ENCODE measurements around the gene OSMR. TPM values are rescaled to one million over a fixed set of nuclear protein-coding genes. Genes with fewer than 3 reads are reported as not detected.

OSMR gene
- total RNA-seq, 1 experiment from 2014 or later = 1.6 TPM

- Mint-ChIP-seq H3K27me3 (ENCODE audit: low read depth) (no peaks in the 10 kb centered on the region), H3K4me3 (no peak overlapping the region), H3K36me3 (ENCODE audit: insufficient read depth in 1 of 3, low read depth in 3 of 3) (peaks cover 0 to 5% (median 5%) of the 10 kb centered on the region in 3 experiments; a peak in 4 of 7 replicates), H3K9me3 (peaks cover 12 to 15% of the 10 kb centered on the region in 2 experiments; a peak in 4 of 5 replicates), H3K27ac (peak overlapping the region in 1 of 3 experiments; percentile 33; a peak in 1 of 7 replicates), H3K4me1 (peaks cover 2 to 13% of the 10 kb centered on the region in 2 experiments; a peak in 2 of 4 replicates)
- no peaks in the 10 kb centered on the region for H3K79me1 ChIP-seq (ENCODE audit: insufficient read depth, low read depth, low read length, poor library complexity, severe bottlenecking)
- H4K20me1 ChIP-seq (ENCODE audit: control insufficient read depth, insufficient read depth, insufficient read length) = no peaks in the 10 kb centered on the region
- no peak overlapping the region for H3K23ac ChIP-seq (ENCODE audit: insufficient read length, low read depth, low read length)
- H2BK12ac ChIP-seq (ENCODE audit: insufficient read length, low read depth, low read length) = no peak overlapping the region
- H2BK5ac ChIP-seq (ENCODE audit: insufficient read length, low read length) = no peak overlapping the region
- H3K9ac ChIP-seq (ENCODE audit: extremely low read depth, insufficient read length, low read length) = no peak overlapping the region
- no peak overlapping the region for H2BK20ac ChIP-seq (ENCODE audit: low read depth, low read length, poor library complexity, severe bottlenecking)
- no peak overlapping the region for H2AK5ac ChIP-seq (ENCODE audit: insufficient read length, low read length)
- H3K27me3 ChIP-seq (ENCODE audit: insufficient read depth, low read length) = no peaks in the 10 kb centered on the region
- no peak overlapping the region for H3T11ph ChIP-seq (ENCODE audit: low read length)
- H3K79me2 ChIP-seq (ENCODE audit: insufficient read depth, low read length) = no peaks in the 10 kb centered on the region
- H3K14ac ChIP-seq (ENCODE audit: insufficient read depth, low read length) = no peak overlapping the region
- H3K18ac ChIP-seq (ENCODE audit: insufficient read length, low read depth, low read length) = no peak overlapping the region
- TF ChIP-seq CTCF (conservative IDR thresholded peaks at IDR 0.05) = no peak
- H3K4me1 ChIP-seq (ENCODE audit: insufficient read depth, low read length) = no peaks in the 10 kb centered on the region
- no CpG with 5 or more reads among the region's 3 CpGs for WGBS (ENCODE audit: extremely low coverage, insufficient read length, low lambda C conversion rate)
- no peaks in the 10 kb centered on the region for H3K23me2 ChIP-seq (ENCODE audit: insufficient read length, low read depth, low read length, poor library complexity, severe bottlenecking)
- no peak overlapping the region for H2BK120ac ChIP-seq (ENCODE audit: low read depth, low read length, poor library complexity, severe bottlenecking)
- H4K5ac ChIP-seq (ENCODE audit: insufficient read length, low read depth, low read length) = no peak overlapping the region
- H3K4me2 ChIP-seq (ENCODE audit: insufficient read depth, insufficient read length, low read length) = no peak overlapping the region
- H2BK15ac ChIP-seq (ENCODE audit: low read depth, low read length) = no peak overlapping the region
- H3K4ac ChIP-seq (ENCODE audit: low read depth, low read length) = no peak overlapping the region
- no peak for DNase-seq
- no peak overlapping the region for H4K91ac ChIP-seq (ENCODE audit: insufficient read length, low read depth, low read length)
- H3K56ac ChIP-seq (ENCODE audit: insufficient read length, low read depth, low read length) = no peak overlapping the region
- H3K9me3 ChIP-seq (ENCODE audit: control insufficient read depth, low read depth, low read length) = no peaks in the 10 kb centered on the region
- no peak overlapping the region for H4K8ac ChIP-seq (replicated peaks; ENCODE audit: insufficient read length, low read depth, low read length)
- no peak overlapping the region for H2AFZ ChIP-seq (ENCODE audit: low read length)
- H3K27ac ChIP-seq (ENCODE audit: insufficient read length, low read depth, low read length) = no peak overlapping the region
These were observed 46.6 kb downstream of the OSMR start for GRCh38 chr5:38892363-38892762.

Data from H9 (cell line).